Sigmoid colon (tissue), 4 donors: ENCODE results near the gene PDHB.

ENCODE experiments used
- CTCF ChIP-seq, 4 experiments: fragments of 450-650 bp in 3 of 4; fragments of 200-600 bp in 1 of 4; IDR thresholded peaks; one replicate each; pipeline ENCODE4 v1.5.1; 2016 to 2019; ENCODE audit warnings: antibody characterized with exemption in 4 of 4, mild to moderate bottlenecking in 3 of 4, moderate library complexity in 2 of 4
- POLR2A ChIP-seq, 2 donors: fragments of 450-650 bp; IDR thresholded peaks; one replicate each; pipeline ENCODE4 v1.6.1; 2016; ENCODE audit warnings: antibody characterized with exemption in 2 of 2, mild to moderate bottlenecking in 2 of 2, moderate library complexity in 2 of 2
- POLR2AphosphoS5 ChIP-seq, 4 donors: sonication (generic); formaldehyde crosslinking; IDR thresholded peaks; one replicate each; pipeline ENCODE4 v1.6.1; 2017; ENCODE audit warnings: antibody characterized with exemption in 4 of 4

GRCh38 chr3:58463942-58464271 lies 30.3 kb upstream of the PDHB start:
- TF ChIP-seq CTCF (IDR thresholded peaks at IDR 0.05) (no peak), POLR2A (IDR thresholded peaks at IDR 0.05) (no peak), POLR2AphosphoS5 (IDR thresholded peaks at IDR 0.05) (no peak)
